ENCODE measurements around the gene TPT1.
"Not testable (repeated sequence)": the region's sequence is repeated elsewhere in the genome, so short reads cannot be mapped to it uniquely, and the experiment has no call there.

TPT1 gene

GRCh38 chr13:45299194-45299593 is 41.8 kb downstream of the TPT1 start:
- no peak for DNase-seq

DNA sequence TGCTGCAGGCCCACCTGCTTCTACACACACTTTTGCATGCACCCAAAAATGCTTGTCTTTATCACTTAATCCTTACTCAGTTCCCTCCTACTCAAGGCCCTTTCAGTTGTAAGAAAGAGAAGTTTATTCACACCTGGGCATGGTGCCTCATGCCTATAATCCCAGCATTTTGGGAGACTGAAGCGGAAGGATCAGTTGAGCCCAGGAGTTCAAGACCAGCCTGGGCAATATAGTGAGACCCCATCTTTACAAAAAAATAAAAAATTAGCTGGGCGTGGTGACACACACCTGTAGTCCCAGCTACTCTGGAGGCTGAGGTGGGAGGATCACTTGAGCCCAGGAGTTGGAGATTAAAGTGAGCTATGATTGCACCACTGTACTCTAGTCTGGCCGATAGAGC is 42.4 kb downstream of the TPT1 start:
- DNase-seq = not testable (repeated sequence)

DNA sequence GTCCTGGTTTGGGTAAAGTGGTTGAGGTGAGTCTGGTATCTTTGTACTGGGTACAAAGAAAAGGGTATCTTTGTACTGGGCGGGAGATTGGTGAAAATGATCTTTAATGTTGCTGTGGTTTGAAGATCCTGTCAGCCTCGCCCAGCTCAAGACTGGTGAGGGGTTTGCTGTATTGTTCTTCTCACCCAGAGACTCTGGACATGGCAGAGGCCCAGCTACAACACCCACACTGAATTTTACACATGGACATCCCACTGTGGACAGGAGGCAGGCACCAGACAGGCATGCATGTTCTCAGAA is 42.8 kb downstream of the TPT1 start:
- DNase-seq = no peak

- no peak for DNase-seq
Observed at GRCh38 chr13:45297456-45298205, 43.4 kb downstream of the TPT1 start.

- no peak for DNase-seq
Observed at GRCh38 chr13:45296259-45296658, 44.7 kb downstream of the TPT1 start.

DNA sequence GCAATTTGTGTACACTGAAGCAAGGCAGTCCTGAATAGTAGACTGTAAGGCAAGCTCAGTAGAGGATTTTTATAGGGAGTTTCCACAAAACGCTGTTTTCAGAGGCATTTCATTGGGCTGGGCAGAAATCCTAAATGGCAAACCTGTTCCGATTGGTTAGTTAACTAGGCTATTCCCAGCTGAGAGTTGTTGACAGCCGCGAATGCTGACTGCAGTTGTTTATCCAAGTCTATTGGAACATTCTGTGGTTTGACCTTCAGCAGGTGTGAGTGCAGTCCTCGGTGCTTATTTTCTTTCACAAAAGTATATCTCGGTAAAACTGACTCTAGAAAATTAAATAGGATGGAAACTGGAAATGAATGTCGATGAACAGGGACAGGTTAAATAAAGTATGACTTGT is 45.4 kb downstream of the TPT1 start:
- no peak for DNase-seq

DNA sequence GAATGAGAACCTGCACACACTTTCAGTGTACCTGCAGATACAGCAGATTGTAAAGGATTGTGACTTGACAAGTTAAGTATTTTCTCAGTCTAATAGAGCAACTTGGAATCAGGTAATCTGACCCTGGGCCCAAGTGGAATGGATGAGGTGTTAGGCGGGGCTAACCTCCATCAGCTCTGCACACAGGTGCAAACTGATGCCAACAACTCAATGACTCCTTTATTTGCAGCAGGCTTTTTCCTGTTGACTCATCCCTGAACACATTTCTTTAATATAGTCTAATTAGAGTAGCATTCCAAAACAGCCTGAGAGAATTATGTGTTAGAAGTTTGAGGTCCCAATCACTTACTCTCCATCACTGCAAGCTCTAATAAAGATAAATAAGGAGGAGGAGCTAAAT is 48.8 kb downstream of the TPT1 start:
- DNase-seq = peak; percentile 24

DNA sequence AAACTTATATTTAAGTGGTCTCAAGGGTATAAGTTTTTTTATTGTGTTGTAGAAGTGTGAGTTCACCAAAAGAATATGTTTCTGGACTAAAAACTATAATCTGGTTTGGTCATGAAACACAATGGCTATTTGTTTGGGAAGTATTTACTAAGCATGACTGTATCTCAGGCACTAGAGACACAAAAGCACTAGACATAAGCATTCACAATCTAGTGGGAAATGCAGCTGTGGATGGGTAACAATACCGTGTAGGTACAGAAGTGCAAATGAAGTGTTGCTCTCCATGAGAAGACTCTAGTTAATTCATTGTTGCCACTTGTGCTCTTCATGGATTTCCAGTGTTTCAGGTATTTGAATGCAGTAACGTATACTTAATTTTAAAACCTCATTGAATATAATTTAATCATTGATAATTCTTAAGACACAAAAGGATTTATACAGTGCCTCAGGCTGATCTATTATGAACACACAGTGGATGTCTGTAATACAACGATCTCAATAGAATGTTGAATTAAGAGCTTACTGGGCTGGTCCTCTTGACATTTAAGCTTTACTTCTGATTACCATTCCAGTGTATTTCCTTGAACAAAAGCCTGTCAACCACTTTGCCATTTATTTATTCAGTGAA is 50.9 kb downstream of the TPT1 start:
- DNase-seq = no peak

Measured in NCI-H69 (cell line).